ENCODE data around the gene RPS17. TPM values are rescaled to one million over a fixed set of nuclear protein-coding genes. Genes with fewer than 3 reads are reported as not detected.
"Not testable (repeated sequence)": the region's sequence is repeated elsewhere in the genome, so short reads cannot be mapped to it uniquely, and the experiment has no call there.

RPS17 gene
- total RNA-seq, 2 experiments from 2014 or later: 2,581 to 2,594 TPM

- Mint-ChIP-seq H3K4me1 (ENCODE audit: low read depth) (peaks cover 3% of the 10 kb centered on the region), H3K27ac (no peak overlapping the region), H3K4me3 (no peak overlapping the region), H3K27me3 (peaks cover 2% of the 10 kb centered on the region), H3K36me3 (peaks cover 8% of the 10 kb centered on the region), H3K9me3 (no peaks in the 10 kb centered on the region)
- ChIA-PET CTCF (interaction anchor here (1.4 to 7.0 kb wide), 2 partner anchors 13 to 455 kb away, joined by 4 to 58 read pairs; no protein-coding TSS in a partner anchor), POLR2A (no interaction called here)
- no peak for DNase-seq
- intact Hi-C loops (cut with micrococcal nuclease): loop anchor here (5.0 kb wide), 1 partner anchor 208 kb away; no protein-coding TSS in a partner anchor
Observed at GRCh38 chr15:82544431-82544830, 4.2 kb upstream of the RPS17 start.

- no peaks in the 10 kb centered on the region for H3K9me3 Mint-ChIP-seq
- DNase-seq: no peak
- H3K36me3 Mint-ChIP-seq: peaks cover 21% of the 10 kb centered on the region
- H3K4me3 Mint-ChIP-seq: no peak overlapping the region
- ChIA-PET POLR2A (no interaction called here), CTCF (interaction anchor here (0.9 to 7.0 kb wide), 2 partner anchors 12 to 16 kb away, joined by 3 to 58 read pairs; no protein-coding TSS in a partner anchor)
- peaks cover 2% of the 10 kb centered on the region for H3K27me3 Mint-ChIP-seq
- no peak overlapping the region for H3K27ac Mint-ChIP-seq
- peaks cover 6% of the 10 kb centered on the region for H3K4me1 Mint-ChIP-seq (ENCODE audit: low read depth)
- intact Hi-C loops (cut with micrococcal nuclease): loop anchor here (5.0 kb wide), 1 partner anchor 209 kb away; no protein-coding TSS in a partner anchor
Observed at GRCh38 chr15:82543160-82543559, 2.9 kb upstream of the RPS17 start.

- no peak for DNase-seq
- peaks cover 2% of the 10 kb centered on the region for H3K27me3 Mint-ChIP-seq
- peak overlapping the region; percentile 88 for H3K27ac Mint-ChIP-seq
- intact Hi-C loops (cut with micrococcal nuclease): loop anchor here (1.0 to 5.0 kb wide), 7 partner anchors 11 to 470 kb away; partner anchors contain the start of genes C15orf40 and RAMAC
- POLR2A ChIA-PET: interaction anchor here (0.6 to 2.3 kb wide), 9 partner anchors 8 to 471 kb away, joined by 3 to 17 read pairs (median 6); partner anchors contain the start of genes RAMAC and WHAMM
- CTCF ChIA-PET: interaction anchor here (0.5 to 7.0 kb wide), 11 partner anchors 10 to 470 kb away, joined by 3 to 58 read pairs (median 4); partner anchors contain the start of genes C15orf40 and RAMAC
- H3K9me3 Mint-ChIP-seq: no peaks in the 10 kb centered on the region
- peaks cover 41% of the 10 kb centered on the region for H3K36me3 Mint-ChIP-seq
- peaks cover 26% of the 10 kb centered on the region for H3K4me1 Mint-ChIP-seq (ENCODE audit: low read depth)
- H3K4me3 Mint-ChIP-seq: peak overlapping the region; percentile 98
Observed at GRCh38 chr15:82540984-82541431, 751 bp upstream of the RPS17 start.

GRCh38 chr15:82539691-82540054 lies 584 bp downstream of the RPS17 start:
- Mint-ChIP-seq H3K9me3 (no peaks in the 10 kb centered on the region), H3K27ac (peak overlapping the region; percentile 88), H3K4me3 (peak overlapping the region; percentile 98), H3K36me3 (peaks cover 51% of the 10 kb centered on the region), H3K4me1 (ENCODE audit: low read depth) (peaks cover 27% of the 10 kb centered on the region), H3K27me3 (no peaks in the 10 kb centered on the region)
- DNase-seq: peak; percentile 19
- CTCF ChIA-PET: interaction anchor here (1.0 to 7.0 kb wide), 8 partner anchors 9 to 472 kb away, joined by 3 to 58 read pairs (median 6); partner anchors contain the start of gene C15orf40
- POLR2A ChIA-PET: interaction anchor here (1.0 to 2.3 kb wide), 6 partner anchors 8 to 525 kb away, joined by 3 to 17 read pairs (median 6); partner anchors contain the start of gene RAMAC
- intact Hi-C loops (cut with micrococcal nuclease): loop anchor here (1.0 to 5.0 kb wide), 7 partner anchors 9 to 471 kb away; partner anchors contain the start of genes C15orf40 and RAMAC

GRCh38 chr15:82538961-82539690 lies 1.1 kb downstream of the RPS17 start:
- Mint-ChIP-seq H3K27me3 (no peaks in the 10 kb centered on the region), H3K4me3 (peak overlapping the region; percentile 98), H3K9me3 (no peaks in the 10 kb centered on the region), H3K36me3 (peaks cover 57% of the 10 kb centered on the region), H3K4me1 (ENCODE audit: low read depth) (peaks cover 32% of the 10 kb centered on the region), H3K27ac (peak overlapping the region; percentile 88)
- CTCF ChIA-PET: interaction anchor here (1.0 to 7.0 kb wide), 6 partner anchors 8 to 472 kb away, joined by 3 to 58 read pairs (median 5); partner anchors contain the start of gene C15orf40
- peak; percentile 38 for DNase-seq
- intact Hi-C loops (cut with micrococcal nuclease): no loop called here
- POLR2A ChIA-PET: interaction anchor here (1.0 to 2.3 kb wide), 5 partner anchors 8 to 526 kb away, joined by 3 to 17 read pairs (median 6); no protein-coding TSS in a partner anchor

- CTCF ChIA-PET: interaction anchor here (0.7 to 1.3 kb wide), 5 partner anchors 10 to 462 kb away, joined by 3 to 5 read pairs (median 3); no protein-coding TSS in a partner anchor
- Mint-ChIP-seq H3K4me1 (ENCODE audit: low read depth) (peaks cover 35% of the 10 kb centered on the region), H3K36me3 (peaks cover 60% of the 10 kb centered on the region), H3K27me3 (no peaks in the 10 kb centered on the region), H3K9me3 (no peaks in the 10 kb centered on the region), H3K4me3 (peak overlapping the region; percentile 98), H3K27ac (peak overlapping the region; percentile 88)
- intact Hi-C loops (cut with micrococcal nuclease): no loop called here
- DNase-seq: no peak
- POLR2A ChIA-PET: interaction anchor here (0.9 to 1.7 kb wide), 2 partner anchors 213 to 449 kb away, joined by 3 to 4 read pairs; partner anchors contain the start of gene RAMAC
Observed at GRCh38 chr15:82537351-82537908, 2.8 kb downstream of the RPS17 start.

- H3K4me1 Mint-ChIP-seq (ENCODE audit: low read depth): peaks cover 35% of the 10 kb centered on the region
- no peaks in the 10 kb centered on the region for H3K9me3 Mint-ChIP-seq
- intact Hi-C loops (cut with micrococcal nuclease): no loop called here
- ChIA-PET CTCF (interaction anchor here (0.7 to 1.0 kb wide), 2 partner anchors 103 to 275 kb away, joined by 3 read pairs; no protein-coding TSS in a partner anchor), POLR2A (interaction anchor here (0.9 to 1.7 kb wide), 3 partner anchors 213 to 450 kb away, joined by 3 to 5 read pairs (median 4); partner anchors contain the start of gene RAMAC)
- no peak for DNase-seq
- H3K4me3 Mint-ChIP-seq: peak overlapping the region; percentile 98
- H3K27me3 Mint-ChIP-seq: no peaks in the 10 kb centered on the region
- H3K36me3 Mint-ChIP-seq: peaks cover 60% of the 10 kb centered on the region
- peak overlapping the region; percentile 88 for H3K27ac Mint-ChIP-seq
Observed at GRCh38 chr15:82536409-82537350, 3.6 kb downstream of the RPS17 start.

GRCh38 chr15:82535566-82536408 lies 4.5 kb downstream of the RPS17 start:
- Mint-ChIP-seq H3K27me3 (no peaks in the 10 kb centered on the region), H3K4me3 (no peak overlapping the region), H3K9me3 (no peaks in the 10 kb centered on the region), H3K36me3 (peaks cover 60% of the 10 kb centered on the region), H3K4me1 (ENCODE audit: low read depth) (peaks cover 38% of the 10 kb centered on the region), H3K27ac (peak overlapping the region; percentile 88)
- no peak for DNase-seq
- intact Hi-C loops (cut with micrococcal nuclease): no loop called here
- POLR2A ChIA-PET: interaction anchor here (0.8 to 1.1 kb wide), 3 partner anchors 275 to 531 kb away, joined by 3 to 5 read pairs (median 3); partner anchors contain the start of gene RAMAC
- CTCF ChIA-PET: no interaction called here

- Mint-ChIP-seq H3K4me1 (ENCODE audit: low read depth) (peaks cover 41% of the 10 kb centered on the region), H3K36me3 (peaks cover 59% of the 10 kb centered on the region)
- H3K9me3 Mint-ChIP-seq; intact Hi-C loops (cut with micrococcal nuclease); H3K27me3 Mint-ChIP-seq; DNase-seq; H3K27ac Mint-ChIP-seq; CTCF ChIA-PET; H3K4me3 Mint-ChIP-seq: not testable (repeated sequence)
- POLR2A ChIA-PET: interaction anchor here (0.8 to 0.9 kb wide), 2 partner anchors 276 to 531 kb away, joined by 3 read pairs; no protein-coding TSS in a partner anchor
Observed at GRCh38 chr15:82535151-82535550, 5.1 kb downstream of the RPS17 start.

- H3K9me3 Mint-ChIP-seq, POLR2A ChIA-PET: not testable (repeated sequence)
- peak overlapping the region; percentile 36 for H3K27ac Mint-ChIP-seq
Observed at GRCh38 chr15:82534457-82534861, 5.8 kb downstream of the RPS17 start.

More at GRCh38 chr15:82534457-82534861, 5.8 kb downstream of the RPS17 start:
- H3K27me3 Mint-ChIP-seq; intact Hi-C loops (cut with micrococcal nuclease); CTCF ChIA-PET; H3K4me3 Mint-ChIP-seq; DNase-seq: not testable (repeated sequence)
- peaks cover 41% of the 10 kb centered on the region for H3K4me1 Mint-ChIP-seq (ENCODE audit: low read depth)
- H3K36me3 Mint-ChIP-seq: peaks cover 53% of the 10 kb centered on the region

Measured in activated CD4-positive, alpha-beta memory T cell treated with anti-CD3 and anti-CD28 coated beads for 36 hours (primary cell).